Skeletal muscle cell (primary cell): ENCODE measurements around the gene HCRTR2.
A peak's percentile ranks its signal among the peaks of the same experiment; 100 is the strongest.
"Not testable (repeated sequence)": the region's sequence is repeated elsewhere in the genome, so short reads cannot be mapped to it uniquely, and the experiment has no call there.

Experiments
- DNase-seq: peaks from one replicate; pipeline ENCODE4 v3.0.0-alpha.2; 2010; ENCODE audit warnings: low read depth
- H3K4me3 ChIP-seq: 2 replicates; pipeline ENCODE4 v1.5.1; 2011; ENCODE audit warnings: low read depth, mild to moderate bottlenecking, control low read depth, low read length, moderate library complexity

The HCRTR2 gene

GRCh38 chr6:55208478-55209458 is 34.5 kb downstream of the HCRTR2 start:
- no peak for DNase-seq
- no peak overlapping the region for H3K4me3 ChIP-seq

- no peak overlapping the region for H3K4me3 ChIP-seq
- DNase-seq: no peak
These were observed 36.6 kb downstream of the HCRTR2 start for GRCh38 chr6:55210952-55211351.

GRCh38 chr6:55212156-55212555 is 37.8 kb downstream of the HCRTR2 start:
- no peak overlapping the region for H3K4me3 ChIP-seq
- DNase-seq: no peak

- no peak overlapping the region for H3K4me3 ChIP-seq
- DNase-seq: no peak
These were observed 46.6 kb downstream of the HCRTR2 start for GRCh38 chr6:55220961-55221360.

GRCh38 chr6:55227862-55228261 is 53.5 kb downstream of the HCRTR2 start:
- H3K4me3 ChIP-seq: no peak overlapping the region
- no peak for DNase-seq

- peak; percentile 25 for DNase-seq
- H3K4me3 ChIP-seq: no peak overlapping the region
These were observed 64.8 kb downstream of the HCRTR2 start for GRCh38 chr6:55239099-55239498.

GRCh38 chr6:55240975-55241605 is 66.8 kb downstream of the HCRTR2 start:
- not testable (repeated sequence) for DNase-seq

GRCh38 chr6:55250400-55250799 is 76.1 kb downstream of the HCRTR2 start:
- DNase-seq: no peak
- H3K4me3 ChIP-seq: no peak overlapping the region

More at GRCh38 chr6:55240975-55241605, 66.8 kb downstream of the HCRTR2 start:
- H3K4me3 ChIP-seq: not testable (repeated sequence)

GRCh38 chr6:55255113-55255512 is 80.8 kb downstream of the HCRTR2 start:
- DNase-seq: no peak
- H3K4me3 ChIP-seq: no peak overlapping the region

- H3K4me3 ChIP-seq: no peak overlapping the region
- no peak for DNase-seq
These were observed 85.9 kb downstream of the HCRTR2 start for GRCh38 chr6:55260181-55260580.

GRCh38 chr6:55265409-55266114 is 91.2 kb downstream of the HCRTR2 start:
- no peak for DNase-seq
- no peak overlapping the region for H3K4me3 ChIP-seq

- H3K4me3 ChIP-seq: no peak overlapping the region
- no peak for DNase-seq
These were observed 92.6 kb downstream of the HCRTR2 start for GRCh38 chr6:55266896-55267295.

- DNase-seq: peak; percentile 38
- H3K4me3 ChIP-seq: no peak overlapping the region
These were observed 102.6 kb downstream of the HCRTR2 start for GRCh38 chr6:55276745-55277530.

- H3K4me3 ChIP-seq: no peak overlapping the region
- DNase-seq: no peak
These were observed 103.3 kb downstream of the HCRTR2 start for GRCh38 chr6:55277646-55278045.

GRCh38 chr6:55281215-55281614 is 106.9 kb downstream of the HCRTR2 start:
- DNase-seq: no peak
- no peak overlapping the region for H3K4me3 ChIP-seq

GRCh38 chr6:55282115-55282514 is 107.8 kb downstream of the HCRTR2 start:
- no peak overlapping the region for H3K4me3 ChIP-seq
- no peak for DNase-seq

GRCh38 chr6:55286824-55287223 is 112.5 kb downstream of the HCRTR2 start:
- no peak for DNase-seq
- no peak overlapping the region for H3K4me3 ChIP-seq

GRCh38 chr6:55290736-55291135 is 116.4 kb downstream of the HCRTR2 start:
- no peak for DNase-seq
- H3K4me3 ChIP-seq: no peak overlapping the region

- DNase-seq: no peak
- no peak overlapping the region for H3K4me3 ChIP-seq
These were observed 118.8 kb downstream of the HCRTR2 start for GRCh38 chr6:55293116-55293515.
